Measurements from ENCODE around the gene CHD6.
A peak's percentile ranks its signal among the peaks of the same experiment; 100 is the strongest.

GRCh38 chr20:41411391-41411847, 206.8 kb downstream of the CHD6 start:
- TF ChIP-seq CTCF (IDR thresholded peaks at IDR 0.05) (peak in 5 of 6 experiments; percentile 13 to 49 (median 38)), POLR2A (IDR thresholded peaks at IDR 0.05) (no peak)
